ENCODE measurements around the gene CDK11B.

The CDK11B gene

GRCh38 chr1:1614204-1614953 is 44.4 kb downstream of the CDK11B start:
- peak; percentile 33 for DNase-seq

GRCh38 chr1:1613509-1614082 is 45.2 kb downstream of the CDK11B start:
- peak; percentile 10 for DNase-seq

- DNase-seq, result peak; percentile 2
Observed at GRCh38 chr1:1612104-1612400, 46.8 kb downstream of the CDK11B start.

- no peak for DNase-seq
Observed at GRCh38 chr1:1610796-1611195, 48.0 kb downstream of the CDK11B start.

GRCh38 chr1:1609822-1610485 is 48.9 kb downstream of the CDK11B start:
- DNase-seq, result no peak

GRCh38 chr1:1606232-1606631 is 52.6 kb downstream of the CDK11B start:
- no peak for DNase-seq

- DNase-seq, result no peak
Observed at GRCh38 chr1:1605724-1606123, 53.1 kb downstream of the CDK11B start.

GRCh38 chr1:1605034-1605591 is 53.7 kb downstream of the CDK11B start:
- no peak for DNase-seq

GRCh38 chr1:1604374-1605033 is 54.3 kb downstream of the CDK11B start:
- no peak for DNase-seq

- DNase-seq, result no peak
Observed at GRCh38 chr1:1603671-1604373, 55.0 kb downstream of the CDK11B start.

GRCh38 chr1:1602968-1603506 is 55.8 kb downstream of the CDK11B start:
- DNase-seq, result no peak

- DNase-seq, result no peak
Observed at GRCh38 chr1:1602304-1602967, 56.4 kb downstream of the CDK11B start.

GRCh38 chr1:1601564-1602303 is 57.1 kb downstream of the CDK11B start:
- DNase-seq, result no peak

GRCh38 chr1:1600861-1601563 is 57.8 kb downstream of the CDK11B start:
- no peak for DNase-seq

- DNase-seq, result no peak
Observed at GRCh38 chr1:1599935-1600860, 58.6 kb downstream of the CDK11B start, which contains the start of gene FNDC10. Gene FNDC10 (minus strand): TSS chr1:1600135. CDS start chr1:1600015, 120 bp downstream.

GRCh38 chr1:1599030-1599934 is 59.5 kb downstream of the CDK11B start:
- no peak for DNase-seq

- no peak for DNase-seq
Observed at GRCh38 chr1:1598720-1599029, 60.1 kb downstream of the CDK11B start.

- no peak for DNase-seq
Observed at GRCh38 chr1:1598051-1598719, 60.6 kb downstream of the CDK11B start.

All from left hindlimb (tissue), 1 donor.